Stimulated activated effector memory CD8-positive, alpha-beta T cell treated with anti-CD3 and anti-CD28 coated beads, Interleukin-12 subunit alpha, Interleukin-12 subunit beta, amount 100 ng/mL, for 72 hours (primary cell): ENCODE results near the gene MAML3.

Experiments
- ATAC-seq: fragments of 150-1000 bp; cut with Tn5 transposase; 2 replicates; pipeline ENCODE4 v1.10.0; 2021
- DNase-seq, 2 donors: peaks; one replicate each; pipeline ENCODE4 v3.0.0; 2021 to 2022; ENCODE audit warnings: low spot score in 2 of 2
- H3K27ac Mint-ChIP-seq: one replicate; pipeline ENCODE4 v1.8.0; 2022; ENCODE audit warnings: mild to moderate bottlenecking, mixed read lengths
- H3K36me3 Mint-ChIP-seq: one replicate; pipeline ENCODE4 v1.8.0; 2022; ENCODE audit warnings: mild to moderate bottlenecking, mixed read lengths
- H3K4me1 Mint-ChIP-seq: one replicate; pipeline ENCODE4 v1.8.0; 2022; ENCODE audit warnings: mixed read lengths
- H3K4me3 Mint-ChIP-seq: one replicate; pipeline ENCODE4 v1.8.0; 2022; ENCODE audit warnings: mild to moderate bottlenecking, mixed read lengths
- H3K9me3 Mint-ChIP-seq: one replicate; pipeline ENCODE4 v1.8.0; 2022; ENCODE audit warnings: mixed read lengths

Gene MAML3

GRCh38 chr4:139984471-139984870 is 169.5 kb downstream of the MAML3 start:
- Mint-ChIP-seq H3K36me3 (no peaks in the 10 kb centered on the region), H3K4me1 (peaks cover 5% of the 10 kb centered on the region), H3K27ac (no peak overlapping the region), H3K9me3 (no peaks in the 10 kb centered on the region), H3K4me3 (no peak overlapping the region)
- ATAC-seq: no peak
- DNase-seq: no peak

- ATAC-seq (peak; percentile 77), DNase-seq (no peak)
- Mint-ChIP-seq H3K27ac (no peak overlapping the region), H3K4me3 (no peak overlapping the region), H3K4me1 (no peaks in the 10 kb centered on the region), H3K9me3 (no peaks in the 10 kb centered on the region), H3K36me3 (no peaks in the 10 kb centered on the region)
Measured at GRCh38 chr4:139978692-139979091, 175.3 kb downstream of the MAML3 start.

DNA sequence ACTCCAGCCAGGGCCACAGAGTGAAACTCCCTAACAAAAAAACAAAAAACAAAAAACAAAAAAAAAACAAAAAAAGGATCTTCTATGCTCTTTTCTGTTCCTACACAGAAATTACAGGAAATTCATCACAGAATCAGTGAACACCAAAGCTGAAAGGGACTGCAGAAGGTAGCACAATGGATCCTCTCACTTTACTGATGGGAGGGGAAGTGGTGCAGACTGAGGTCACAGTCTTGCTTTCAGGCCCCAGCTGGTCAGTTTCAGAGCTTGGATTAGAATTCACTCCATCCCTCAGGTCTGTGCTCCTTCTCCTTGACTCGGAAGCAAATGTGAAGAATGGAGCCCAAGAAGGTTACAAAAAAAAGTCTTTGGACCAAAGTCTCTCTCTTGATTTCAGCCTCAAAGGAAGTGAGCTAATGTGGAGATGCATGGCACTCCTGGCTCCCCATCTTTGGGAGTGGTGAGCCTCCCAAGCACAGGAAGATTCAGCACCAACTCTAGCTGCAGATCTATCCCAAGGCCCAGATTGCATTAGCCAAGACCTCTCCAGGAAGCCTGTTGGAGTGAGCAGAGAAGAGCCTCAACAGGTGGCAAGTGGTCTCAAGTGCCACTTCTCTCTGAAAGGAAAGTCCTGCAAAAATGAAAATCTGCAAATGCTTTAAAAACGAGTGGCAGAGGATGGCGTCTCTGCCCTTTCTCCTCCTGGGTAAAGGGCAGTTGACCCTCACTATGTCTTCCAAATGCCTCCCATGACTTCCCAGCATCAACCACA is 176.0 kb downstream of the MAML3 start:
- H3K36me3 Mint-ChIP-seq: no peaks in the 10 kb centered on the region
- no peak for ATAC-seq
- H3K4me3 Mint-ChIP-seq: no peak overlapping the region
- H3K27ac Mint-ChIP-seq: no peak overlapping the region
- no peaks in the 10 kb centered on the region for H3K9me3 Mint-ChIP-seq
- no peaks in the 10 kb centered on the region for H3K4me1 Mint-ChIP-seq
- no peak for DNase-seq

GRCh38 chr4:139975830-139976272 is 178.1 kb downstream of the MAML3 start:
- ATAC-seq: no peak
- no peaks in the 10 kb centered on the region for H3K36me3 Mint-ChIP-seq
- H3K4me1 Mint-ChIP-seq: no peaks in the 10 kb centered on the region
- H3K4me3 Mint-ChIP-seq: no peak overlapping the region
- H3K9me3 Mint-ChIP-seq: no peaks in the 10 kb centered on the region
- no peak overlapping the region for H3K27ac Mint-ChIP-seq
- no peak for DNase-seq

DNA sequence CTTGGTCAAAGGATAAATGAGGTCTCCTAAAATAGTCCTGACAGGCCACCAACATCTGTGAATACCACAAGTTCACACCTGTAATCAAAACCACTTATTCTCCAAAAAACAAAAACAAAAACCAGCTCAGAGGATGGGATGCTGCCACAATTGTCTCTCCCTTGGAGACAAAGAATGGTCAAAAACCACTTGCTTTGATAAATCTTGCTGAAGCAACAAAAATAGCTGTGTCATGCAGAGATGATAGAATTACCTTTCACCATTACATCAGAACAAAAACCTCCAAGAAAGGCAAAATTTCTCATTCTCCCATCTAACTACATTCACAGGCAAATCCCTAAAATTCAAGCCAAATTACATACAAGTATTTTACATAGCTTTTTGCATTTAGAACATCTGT is 180.4 kb downstream of the MAML3 start:
- no peak overlapping the region for H3K27ac Mint-ChIP-seq
- no peaks in the 10 kb centered on the region for H3K4me1 Mint-ChIP-seq
- DNase-seq (no peak), ATAC-seq (no peak)
- H3K9me3 Mint-ChIP-seq: no peaks in the 10 kb centered on the region
- H3K36me3 Mint-ChIP-seq: no peaks in the 10 kb centered on the region
- no peak overlapping the region for H3K4me3 Mint-ChIP-seq

GRCh38 chr4:139973015-139973414 is 181.0 kb downstream of the MAML3 start:
- no peak for ATAC-seq
- no peak overlapping the region for H3K27ac Mint-ChIP-seq

DNA sequence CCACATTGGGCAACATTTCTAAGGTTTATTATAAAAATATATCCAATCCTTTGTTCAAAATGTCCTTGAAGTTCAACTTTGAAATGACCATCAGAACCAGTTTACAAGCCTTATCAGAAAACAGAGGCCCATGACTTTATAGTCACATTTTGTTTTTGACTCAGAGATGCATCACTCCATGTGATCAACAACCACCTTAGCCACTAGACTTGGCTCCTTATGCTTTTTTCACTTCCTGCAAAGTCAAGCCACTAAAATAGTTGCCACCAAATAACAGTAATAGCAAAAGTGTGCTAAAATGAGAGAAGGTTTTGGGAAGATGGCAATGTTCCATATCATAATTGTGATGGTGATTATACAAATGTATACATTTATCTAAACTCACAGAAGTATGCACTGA is 181.7 kb downstream of the MAML3 start:
- Mint-ChIP-seq H3K4me3 (no peak overlapping the region), H3K27ac (no peak overlapping the region), H3K36me3 (no peaks in the 10 kb centered on the region), H3K4me1 (no peaks in the 10 kb centered on the region), H3K9me3 (no peaks in the 10 kb centered on the region)
- ATAC-seq: peak; percentile 73
- DNase-seq: no peak

More at GRCh38 chr4:139973015-139973414, 181.0 kb downstream of the MAML3 start:
- no peaks in the 10 kb centered on the region for H3K9me3 Mint-ChIP-seq
- H3K4me3 Mint-ChIP-seq: no peak overlapping the region
- H3K4me1 Mint-ChIP-seq: no peaks in the 10 kb centered on the region
- no peak for DNase-seq
- no peaks in the 10 kb centered on the region for H3K36me3 Mint-ChIP-seq

- DNase-seq: no peak
- Mint-ChIP-seq H3K27ac (no peak overlapping the region), H3K4me1 (no peaks in the 10 kb centered on the region)
Measured at GRCh38 chr4:139971111-139971510, 182.9 kb downstream of the MAML3 start.

DNA sequence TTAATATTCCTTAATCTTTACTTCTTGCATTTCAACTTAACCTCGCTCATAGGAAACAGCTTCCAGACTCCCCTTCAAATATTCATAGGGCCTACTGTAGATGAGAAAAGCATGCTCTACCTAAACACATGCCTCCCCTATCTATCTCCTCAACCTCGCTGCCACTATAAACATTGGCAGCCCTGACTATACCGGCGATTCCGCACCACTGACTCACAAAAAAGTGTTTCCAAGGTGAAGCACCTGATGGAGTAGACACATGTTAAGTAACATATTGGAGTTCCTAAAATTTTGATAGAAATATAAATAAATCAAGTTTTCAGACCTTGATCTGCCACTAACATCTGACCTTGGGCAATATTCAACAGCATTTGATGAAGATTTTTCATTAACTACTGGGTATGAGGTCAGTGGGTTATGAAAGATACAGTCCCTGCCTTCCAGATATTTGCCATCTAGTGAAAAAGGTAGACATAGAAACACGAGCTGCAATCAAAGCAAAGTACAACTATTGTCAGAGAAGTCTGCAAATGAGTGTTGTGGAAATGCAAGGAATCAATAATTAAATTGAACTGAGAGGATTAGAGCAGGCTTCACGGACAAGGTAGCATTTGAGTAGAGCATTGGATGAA is 184.2 kb downstream of the MAML3 start:
- no peak for ATAC-seq
- H3K4me1 Mint-ChIP-seq: no peaks in the 10 kb centered on the region
- no peaks in the 10 kb centered on the region for H3K36me3 Mint-ChIP-seq
- H3K4me3 Mint-ChIP-seq: no peak overlapping the region
- no peak overlapping the region for H3K27ac Mint-ChIP-seq
- no peak for DNase-seq
- no peaks in the 10 kb centered on the region for H3K9me3 Mint-ChIP-seq

More at GRCh38 chr4:139971111-139971510, 182.9 kb downstream of the MAML3 start:
- Mint-ChIP-seq H3K36me3 (no peaks in the 10 kb centered on the region), H3K4me3 (no peak overlapping the region), H3K9me3 (no peaks in the 10 kb centered on the region)
- no peak for ATAC-seq

DNA sequence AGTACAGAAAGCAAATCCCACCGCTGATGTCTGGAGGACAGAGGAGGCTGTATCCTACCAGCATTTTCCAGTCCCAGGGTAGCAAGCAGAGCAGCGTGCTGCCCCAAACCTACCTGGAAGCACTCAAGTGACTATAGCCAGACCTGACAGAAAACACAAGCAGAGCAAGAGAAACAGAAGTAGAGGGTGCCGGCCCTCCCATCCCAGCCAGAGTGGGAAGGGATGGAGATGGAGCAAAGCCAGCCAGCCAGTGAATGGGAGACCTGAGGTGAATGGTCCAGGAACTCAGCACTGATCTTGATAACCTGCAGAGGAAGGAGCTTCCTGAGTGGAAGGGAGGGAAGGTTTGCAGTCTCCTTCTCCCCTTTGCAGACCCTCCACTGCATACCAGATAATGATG is 185.2 kb downstream of the MAML3 start:
- DNase-seq (no peak), ATAC-seq (peak; percentile 26)
- Mint-ChIP-seq H3K36me3 (no peaks in the 10 kb centered on the region), H3K4me1 (no peaks in the 10 kb centered on the region), H3K27ac (no peak overlapping the region), H3K4me3 (no peak overlapping the region), H3K9me3 (no peaks in the 10 kb centered on the region)

DNA sequence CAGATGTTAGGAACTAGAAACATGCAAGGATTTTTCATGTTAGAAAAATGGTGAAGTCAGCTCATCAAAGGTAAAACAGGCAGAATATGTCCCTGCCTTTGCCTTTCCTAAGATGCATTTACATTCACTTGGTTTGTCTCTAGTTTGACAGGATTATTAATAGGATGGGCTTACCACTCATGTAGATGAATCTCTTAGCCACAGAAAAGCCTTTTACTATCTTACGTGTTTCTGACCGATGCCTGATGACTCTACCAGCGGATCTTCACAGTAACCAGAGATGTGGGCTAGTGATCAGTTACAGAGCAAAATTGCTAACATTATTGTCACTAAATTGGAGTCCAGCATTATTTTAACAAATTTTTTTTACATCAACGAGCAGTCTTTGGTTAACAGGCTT is 187.6 kb downstream of the MAML3 start:
- H3K4me3 Mint-ChIP-seq: no peak overlapping the region
- H3K36me3 Mint-ChIP-seq: no peaks in the 10 kb centered on the region
- no peaks in the 10 kb centered on the region for H3K4me1 Mint-ChIP-seq
- H3K27ac Mint-ChIP-seq: no peak overlapping the region
- DNase-seq: no peak
- H3K9me3 Mint-ChIP-seq: no peaks in the 10 kb centered on the region
- no peak for ATAC-seq

GRCh38 chr4:139965789-139966188 is 188.2 kb downstream of the MAML3 start:
- no peaks in the 10 kb centered on the region for H3K9me3 Mint-ChIP-seq
- no peak for ATAC-seq
- no peak for DNase-seq
- no peaks in the 10 kb centered on the region for H3K36me3 Mint-ChIP-seq
- no peak overlapping the region for H3K4me3 Mint-ChIP-seq
- H3K27ac Mint-ChIP-seq: no peak overlapping the region
- H3K4me1 Mint-ChIP-seq: no peaks in the 10 kb centered on the region

GRCh38 chr4:139963708-139964107 is 190.3 kb downstream of the MAML3 start:
- Mint-ChIP-seq H3K27ac (no peak overlapping the region), H3K9me3 (no peaks in the 10 kb centered on the region), H3K4me3 (no peak overlapping the region), H3K36me3 (no peaks in the 10 kb centered on the region), H3K4me1 (no peaks in the 10 kb centered on the region)
- ATAC-seq: no peak
- DNase-seq: no peak

DNA sequence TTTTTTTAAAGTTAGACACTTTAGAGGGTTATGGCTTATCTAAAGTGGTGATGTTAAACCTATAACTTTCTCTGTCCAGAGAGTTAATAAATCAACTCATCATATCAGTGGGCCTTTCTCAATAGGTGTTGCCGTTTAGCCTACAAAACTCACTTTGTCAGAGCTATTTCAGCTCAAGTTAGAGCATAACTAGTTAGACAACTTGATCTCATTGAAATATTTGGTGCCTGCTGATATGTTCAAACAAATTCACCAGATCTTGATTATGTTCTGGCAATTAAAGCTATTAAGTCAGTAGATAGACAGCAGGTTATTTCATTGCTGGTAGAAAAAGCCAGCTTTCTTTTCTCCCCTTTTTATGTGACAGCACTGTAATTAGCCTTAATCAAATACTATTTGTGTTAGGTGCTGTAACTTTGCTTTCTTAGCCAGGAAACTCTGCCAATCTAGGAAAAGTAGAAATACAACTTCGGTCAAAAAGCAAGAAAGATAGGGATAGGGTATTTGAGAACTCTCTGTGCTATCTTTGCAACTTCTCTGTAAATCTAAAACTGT is 191.8 kb downstream of the MAML3 start:
- Mint-ChIP-seq H3K4me3 (no peak overlapping the region), H3K27ac (no peak overlapping the region), H3K36me3 (no peaks in the 10 kb centered on the region), H3K9me3 (no peaks in the 10 kb centered on the region), H3K4me1 (no peaks in the 10 kb centered on the region)
- DNase-seq: no peak
- no peak for ATAC-seq

DNA sequence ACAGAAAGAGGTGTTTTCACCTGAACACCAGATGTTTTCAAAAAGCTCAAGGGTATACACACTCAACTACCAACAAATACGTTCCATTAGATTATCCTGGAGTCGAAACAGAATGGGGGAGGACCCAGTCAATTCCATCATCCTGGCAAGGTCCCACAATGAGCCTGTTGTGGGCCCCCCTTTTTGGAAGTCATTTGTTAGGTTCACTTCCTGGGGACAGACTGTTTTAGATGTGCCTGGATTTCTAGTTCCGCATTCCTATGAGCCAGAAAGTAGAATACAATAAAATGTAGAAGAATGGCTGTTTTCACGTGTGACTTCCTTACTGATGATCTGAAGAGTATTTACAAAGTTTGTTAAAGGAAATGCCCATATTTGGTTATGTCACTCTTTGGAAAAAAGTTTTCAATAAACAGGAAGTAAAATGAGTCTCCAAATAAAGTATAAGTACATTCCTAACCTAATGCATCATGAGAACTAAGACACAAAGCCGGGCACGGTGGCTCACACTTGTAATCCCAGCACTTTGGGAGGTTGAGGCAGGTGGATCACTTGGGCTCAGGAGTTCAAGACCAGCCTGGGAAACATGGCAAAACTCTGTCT is 192.5 kb downstream of the MAML3 start:
- no peak overlapping the region for H3K4me3 Mint-ChIP-seq
- no peak overlapping the region for H3K27ac Mint-ChIP-seq
- no peaks in the 10 kb centered on the region for H3K36me3 Mint-ChIP-seq
- no peaks in the 10 kb centered on the region for H3K9me3 Mint-ChIP-seq
- no peak for ATAC-seq
- H3K4me1 Mint-ChIP-seq: no peaks in the 10 kb centered on the region
- no peak for DNase-seq

DNA sequence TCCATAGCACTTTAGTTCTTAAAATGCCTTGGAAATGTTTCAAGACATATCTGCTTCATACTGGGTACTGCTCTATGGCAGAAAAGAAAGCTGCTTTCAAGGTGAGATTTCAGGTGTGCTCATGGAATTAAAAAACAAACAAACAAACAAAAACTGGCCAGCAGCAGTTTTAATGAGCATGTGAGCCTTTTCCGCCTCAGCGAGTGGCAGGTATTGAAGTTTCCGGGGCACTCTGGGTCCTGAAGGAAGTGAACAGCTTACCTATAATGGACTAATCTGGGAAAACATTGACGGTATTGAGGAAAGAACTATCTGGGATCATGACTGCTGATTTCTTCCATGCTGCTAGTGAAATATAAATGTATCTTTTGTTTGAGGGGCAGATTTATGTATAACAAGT is 194.6 kb downstream of the MAML3 start:
- ATAC-seq: no peak
- Mint-ChIP-seq H3K4me1 (no peaks in the 10 kb centered on the region), H3K4me3 (no peak overlapping the region), H3K9me3 (no peaks in the 10 kb centered on the region), H3K27ac (no peak overlapping the region), H3K36me3 (no peaks in the 10 kb centered on the region)
- DNase-seq: no peak
